H9 (cell line): Measurements from ENCODE around the gene PTPRK. TPM values are rescaled to one million over a fixed set of nuclear protein-coding genes. Genes with fewer than 3 reads are reported as not detected.

Source experiments
- DNase-seq: peaks from one replicate; pipeline ENCODE4 v3.0.0-alpha.2; 2017
- H2AFZ ChIP-seq: one replicate; pipeline ENCODE4 v1.6.1; 2013; ENCODE audit warnings: mild to moderate bottlenecking, low read length, control low read depth, moderate library complexity
- H2AK5ac ChIP-seq: 2 replicates; pipeline ENCODE4 v1.6.1; 2013; ENCODE audit warnings: low read length, control low read depth, mixed read lengths; ENCODE audit not compliant: insufficient read length
- H2BK120ac ChIP-seq: one replicate; pipeline ENCODE4 v1.6.1; 2013; ENCODE audit warnings: low read depth, mild to moderate bottlenecking, low read length, control low read depth, inconsistent platforms; ENCODE audit not compliant: poor library complexity, severe bottlenecking
- H2BK12ac ChIP-seq: 2 replicates; pipeline ENCODE4 v1.6.1; 2013; ENCODE audit warnings: low read length, control low read depth, mixed read lengths, low read depth; ENCODE audit not compliant: insufficient read length
- H2BK15ac ChIP-seq: 2 replicates; pipeline ENCODE4 v1.6.1; 2013; ENCODE audit warnings: low read depth, low read length, control low read depth
- H2BK20ac ChIP-seq: one replicate; pipeline ENCODE4 v1.6.1; 2013; ENCODE audit warnings: low read depth, mild to moderate bottlenecking, low read length, control low read depth, inconsistent platforms; ENCODE audit not compliant: poor library complexity, severe bottlenecking
- H2BK5ac ChIP-seq: 2 replicates; pipeline ENCODE4 v1.6.1; 2013; ENCODE audit warnings: low read length, control low read depth, mixed read lengths; ENCODE audit not compliant: insufficient read length
- H3K14ac ChIP-seq: 2 replicates; pipeline ENCODE4 v1.6.1; 2013; ENCODE audit warnings: low read length, control low read depth; ENCODE audit not compliant: insufficient read depth
- H3K18ac ChIP-seq: 2 replicates; pipeline ENCODE4 v1.6.1; 2013; ENCODE audit warnings: low read depth, mild to moderate bottlenecking, mixed read lengths, low read length, control low read depth; ENCODE audit not compliant: insufficient read length
- H3K23ac ChIP-seq: 2 replicates; pipeline ENCODE4 v1.6.1; 2013; ENCODE audit warnings: low read length, control low read depth, mixed read lengths, low read depth; ENCODE audit not compliant: insufficient read length
- H3K23me2 ChIP-seq: 2 replicates; pipeline ENCODE4 v1.6.1; 2013; ENCODE audit warnings: low read depth, mild to moderate bottlenecking, mixed read lengths, low read length, control low read depth; ENCODE audit not compliant: insufficient read length, poor library complexity, severe bottlenecking
- H3K27ac ChIP-seq: 2 replicates; pipeline ENCODE4 v1.5.1; 2013; ENCODE audit warnings: low read length, control low read depth, mixed read lengths, low read depth; ENCODE audit not compliant: insufficient read length
- H3K27me3 ChIP-seq: 2 replicates; pipeline ENCODE4 v1.6.1; 2013; ENCODE audit warnings: low read length, control low read depth, inconsistent platforms; ENCODE audit not compliant: insufficient read depth
- H3K4ac ChIP-seq: 2 replicates; pipeline ENCODE4 v1.6.1; 2013; ENCODE audit warnings: low read depth, mild to moderate bottlenecking, control low read depth, inconsistent platforms, low read length, moderate library complexity
- H3K4me1 ChIP-seq: 2 replicates; pipeline ENCODE4 v1.6.1; 2013; ENCODE audit warnings: low read length, control low read depth, inconsistent platforms; ENCODE audit not compliant: insufficient read depth
- H3K4me2 ChIP-seq: 2 replicates; pipeline ENCODE4 v1.6.1; 2013; ENCODE audit warnings: low read length, control low read depth, mixed read lengths; ENCODE audit not compliant: insufficient read length, insufficient read depth
- H3K56ac ChIP-seq: 2 replicates; pipeline ENCODE4 v1.6.1; 2013; ENCODE audit warnings: low read depth, mild to moderate bottlenecking, mixed read lengths, low read length, control low read depth; ENCODE audit not compliant: insufficient read length
- H3K79me1 ChIP-seq: 2 replicates; pipeline ENCODE4 v1.6.1; 2013; ENCODE audit warnings: low read depth, mild to moderate bottlenecking, moderate library complexity, low read length, control low read depth, inconsistent platforms; ENCODE audit not compliant: insufficient read depth, poor library complexity, severe bottlenecking
- H3K79me2 ChIP-seq: 2 replicates; pipeline ENCODE4 v1.6.1; 2013; ENCODE audit warnings: low read length, control low read depth, inconsistent platforms; ENCODE audit not compliant: insufficient read depth
- H3K9ac ChIP-seq: 2 replicates; pipeline ENCODE4 v1.6.1; 2013; ENCODE audit warnings: low read length, control low read depth, mixed read lengths; ENCODE audit not compliant: insufficient read length; ENCODE audit errors: extremely low read depth
- H3K9me3 ChIP-seq: one replicate; pipeline ENCODE4 v1.6.1; 2013; ENCODE audit warnings: low read depth, low read length, inconsistent platforms; ENCODE audit not compliant: control insufficient read depth
- H3T11ph ChIP-seq: one replicate; pipeline ENCODE4 v1.6.1; 2013; ENCODE audit warnings: mild to moderate bottlenecking, low read length, control low read depth, inconsistent platforms
- H4K20me1 ChIP-seq: one replicate; pipeline ENCODE4 v1.6.1; 2013; ENCODE audit not compliant: control insufficient read depth, insufficient read length, insufficient read depth
- H4K5ac ChIP-seq: 2 replicates; pipeline ENCODE4 v1.6.1; 2013; ENCODE audit warnings: low read depth, mild to moderate bottlenecking, mixed read lengths, low read length, control low read depth; ENCODE audit not compliant: insufficient read length
- H4K8ac ChIP-seq: replicated peaks from 2 replicates; pipeline ENCODE4 v1.6.1; 2013; ENCODE audit warnings: low read length, control low read depth, mixed read lengths, low read depth; ENCODE audit not compliant: insufficient read length
- H4K91ac ChIP-seq: 2 replicates; pipeline ENCODE4 v1.6.1; 2013; ENCODE audit warnings: low read depth, mild to moderate bottlenecking, moderate library complexity, mixed read lengths, low read length, control low read depth; ENCODE audit not compliant: insufficient read length
- H3K27ac Mint-ChIP-seq, 3 experiments: 2 replicates in 2 of 3; 3 replicates in 1 of 3; pipeline ENCODE4 v1.8.0; 2020 to 2021; ENCODE audit warnings: mixed read lengths in 3 of 3, mild to moderate bottlenecking in 1 of 3, moderate library complexity in 1 of 3
- H3K27me3 Mint-ChIP-seq: 2 replicates; pipeline ENCODE4 v1.8.0; 2021; ENCODE audit warnings: low read depth, mild to moderate bottlenecking, moderate library complexity, mixed read lengths
- H3K36me3 Mint-ChIP-seq, 3 experiments: 2 replicates in 2 of 3; 3 replicates in 1 of 3; pipeline ENCODE4 v1.8.0; 2020 to 2021; ENCODE audit warnings: low read depth in 3 of 3, mixed read lengths in 3 of 3; ENCODE audit not compliant: insufficient read depth in 1 of 3
- H3K4me1 Mint-ChIP-seq, 2 experiments: 2 replicates each; pipeline ENCODE4 v1.8.0; 2020; ENCODE audit warnings: mixed read lengths in 2 of 2
- H3K4me3 Mint-ChIP-seq, 2 experiments: 2 replicates in 1 of 2; 3 replicates in 1 of 2; pipeline ENCODE4 v1.8.0; 2020 to 2021; ENCODE audit warnings: mild to moderate bottlenecking in 2 of 2, mixed read lengths in 2 of 2, moderate library complexity in 1 of 2
- H3K9me3 Mint-ChIP-seq, 2 experiments: 2 replicates in 1 of 2; 3 replicates in 1 of 2; pipeline ENCODE4 v1.8.0; 2020; ENCODE audit warnings: mild to moderate bottlenecking in 2 of 2, mixed read lengths in 2 of 2, moderate library complexity in 1 of 2
- WGBS: extraction: QIAGEN DNeasy Blood & Tissue Kit; methylation state at CpG from one replicate; pipeline ENCODE4 v1.1.7; 2013; ENCODE audit warnings: missing lambda C conversion rate, low lambda C conversion rate, mixed read lengths; ENCODE audit not compliant: insufficient read length; ENCODE audit errors: extremely low coverage; 5-methylcytosine and 5-hydroxymethylcytosine counted together
- total RNA-seq: library from RNA; stranded (reverse); gene quantifications from 2 replicates; pipeline ENCODE4 v1.2.1, GENCODE V29; 2021
- TF ChIP-seq, protein P1 (sequence below): fragments of 200-600 bp; sonication (generic); conservative IDR thresholded peaks from 3 replicates; pipeline ENCODE4 v1.8.0; 2021; ENCODE audit warnings: antibody characterized with exemption, mild to moderate bottlenecking

PTPRK gene
- total RNA-seq, 1 experiment from 2014 or later = 47.9 TPM

- Mint-ChIP-seq H3K4me3 (no peak overlapping the region), H3K4me1 (peaks cover 16 to 23% of the 10 kb centered on the region in 2 experiments), H3K9me3 (no peaks in the 10 kb centered on the region), H3K36me3 (no peaks in the 10 kb centered on the region; a peak in 1 of 7 replicates), H3K27me3 (no peaks in the 10 kb centered on the region), H3K27ac (no peak overlapping the region)
- Histone ChIP-seq H4K91ac (no peak overlapping the region), H3K27me3 (no peaks in the 10 kb centered on the region), H3K18ac (no peak overlapping the region), H2AK5ac (no peak overlapping the region), H3K27ac (no peak overlapping the region), H3K4ac (no peak overlapping the region), H4K5ac (no peak overlapping the region), H2BK20ac (no peak overlapping the region), H2BK120ac (no peak overlapping the region), H3K23me2 (no peaks in the 10 kb centered on the region), H3K4me2 (no peak overlapping the region), H4K8ac (no peak overlapping the region), H3K9ac (no peak overlapping the region), H4K20me1 (no peaks in the 10 kb centered on the region), H3K23ac (no peak overlapping the region), H2AFZ (no peak overlapping the region), H3K9me3 (no peaks in the 10 kb centered on the region), H2BK15ac (no peak overlapping the region), H3T11ph (no peak overlapping the region), H3K56ac (no peak overlapping the region), H3K79me2 (no peaks in the 10 kb centered on the region; the same call in 1 of the 2 replicates), H3K14ac (no peak overlapping the region), H2BK5ac (no peak overlapping the region), H2BK12ac (no peak overlapping the region), H3K79me1 (no peaks in the 10 kb centered on the region), H3K4me1 (no peaks in the 10 kb centered on the region; the same call in 1 of the 2 replicates)
- WGBS = no CpG with 5 or more reads among the region's 3 CpGs
- DNase-seq = no peak
- TF ChIP-seq, protein P1, sequence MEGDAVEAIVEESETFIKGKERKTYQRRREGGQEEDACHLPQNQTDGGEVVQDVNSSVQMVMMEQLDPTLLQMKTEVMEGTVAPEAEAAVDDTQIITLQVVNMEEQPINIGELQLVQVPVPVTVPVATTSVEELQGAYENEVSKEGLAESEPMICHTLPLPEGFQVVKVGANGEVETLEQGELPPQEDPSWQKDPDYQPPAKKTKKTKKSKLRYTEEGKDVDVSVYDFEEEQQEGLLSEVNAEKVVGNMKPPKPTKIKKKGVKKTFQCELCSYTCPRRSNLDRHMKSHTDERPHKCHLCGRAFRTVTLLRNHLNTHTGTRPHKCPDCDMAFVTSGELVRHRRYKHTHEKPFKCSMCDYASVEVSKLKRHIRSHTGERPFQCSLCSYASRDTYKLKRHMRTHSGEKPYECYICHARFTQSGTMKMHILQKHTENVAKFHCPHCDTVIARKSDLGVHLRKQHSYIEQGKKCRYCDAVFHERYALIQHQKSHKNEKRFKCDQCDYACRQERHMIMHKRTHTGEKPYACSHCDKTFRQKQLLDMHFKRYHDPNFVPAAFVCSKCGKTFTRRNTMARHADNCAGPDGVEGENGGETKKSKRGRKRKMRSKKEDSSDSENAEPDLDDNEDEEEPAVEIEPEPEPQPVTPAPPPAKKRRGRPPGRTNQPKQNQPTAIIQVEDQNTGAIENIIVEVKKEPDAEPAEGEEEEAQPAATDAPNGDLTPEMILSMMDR = no peak
These were observed 73.9 kb downstream of the PTPRK start for GRCh38 chr6:128446497-128446896.
